A549 (cell line): ENCODE data around the gene KCTD11. TPM values are rescaled to one million over a fixed set of nuclear protein-coding genes. Genes with fewer than 3 reads are reported as not detected.

Experiments used
- ATAC-seq, 2 experiments: fragments of 200-7000 bp in 1 of 2; fragments of >200 bp in 1 of 2; cut with Nextera tagmentation in 1 of 2; cut with Tn5 transposase in 1 of 2; 3 replicates each; pipeline versions ENCODE4 v1.8.0 to v1.9.1; 2018 to 2020; ENCODE audit warnings: mild to moderate bottlenecking in 1 of 2, moderate library complexity in 1 of 2
- CTCF ChIA-PET: fragments of 300-600 bp; sonication (Branson Sonifier 250); formaldehyde crosslinking; extraction: SDS; loops from one replicate; lab custom pipeline; 2021; ENCODE audit warnings: antibody characterized with exemption, inconsistent platforms; lab: Yijun Ruan, JAX
- POLR2A ChIA-PET: fragments of 350-600 bp; formaldehyde crosslinking; extraction: SDS; loops from one replicate; lab custom pipeline; 2021; ENCODE audit warnings: antibody characterized with exemption, inconsistent platforms; lab: Yijun Ruan, JAX
- DNase-seq, 2 experiments: peaks; one replicate each; pipeline versions ENCODE4 v3.0.0 to v3.0.0-alpha.2; 2011 to 2016; ENCODE audit warnings: low read depth in 1 of 2, low spot score in 1 of 2
- FAIRE-seq: peaks from 2 replicates; lab custom pipeline; 2011; peaks lifted over from hg19 to GRCh38; lab: Jason Lieb, UNC
- H3K27ac ChIP-seq, 2 experiments: fragments of >200 bp; sonication (Bioruptor Twin); formaldehyde crosslinking; 3 replicates each; pipeline ENCODE4 v1.5.1; 2016 to 2017
- H3K4me1 ChIP-seq: fragments of >200 bp; sonication (Bioruptor Twin); formaldehyde crosslinking; 3 replicates; pipeline ENCODE4 v1.6.1; 2016
- H3K4me2 ChIP-seq: fragments of >200 bp; sonication (Bioruptor Twin); formaldehyde crosslinking; 3 replicates; pipeline ENCODE4 v1.6.1; 2016
- H3K4me3 ChIP-seq: fragments of >200 bp; sonication (Bioruptor Twin); formaldehyde crosslinking; 3 replicates; pipeline ENCODE4 v1.5.1; 2016
- H3K9me3 ChIP-seq: fragments of >200 bp; sonication (Bioruptor Twin); formaldehyde crosslinking; 3 replicates; pipeline ENCODE4 v1.6.1; 2016
- CHD2 ChIP-seq: fragments of 150-350 bp; IDR thresholded peaks from 2 replicates; pipeline ENCODE4 v1.6.1; 2014; ENCODE audit warnings: low read length; ENCODE audit not compliant: partially characterized antibody
- CHD4 ChIP-seq: fragments of 200-600 bp; sonication (generic); IDR thresholded peaks from 2 replicates; pipeline ENCODE4 v1.6.1; 2016; ENCODE audit warnings: antibody characterized with exemption, mild to moderate bottlenecking, borderline replicate concordance
- CTCF ChIP-seq: fragments of >200 bp; sonication (Bioruptor Twin); formaldehyde crosslinking; IDR thresholded peaks from 3 replicates; pipeline ENCODE4 v1.5.1; 2016
- ESRRA ChIP-seq: fragments of 150-350 bp; IDR thresholded peaks from 2 replicates; pipeline ENCODE4 v1.6.1; 2014; ENCODE audit warnings: mild to moderate bottlenecking, low read length, borderline replicate concordance
- FOSL2 ChIP-seq, 2 experiments: fragments of 450-650 bp in 1 of 2; fragments of >200 bp in 1 of 2; sonication (Bioruptor Twin) in 1 of 2; formaldehyde crosslinking; IDR thresholded peaks; 2 replicates each; pipeline versions ENCODE4 v1.5.0 to v1.6.1; 2016 to 2020; ENCODE audit warnings: mild to moderate bottlenecking in 1 of 2, moderate library complexity in 1 of 2
- KDM5A ChIP-seq: fragments of 200-600 bp; sonication (generic); IDR thresholded peaks from 2 replicates; pipeline ENCODE4 v1.6.1; 2016; ENCODE audit warnings: antibody characterized with exemption, mild to moderate bottlenecking
- MAX ChIP-seq: IDR thresholded peaks from 2 replicates; pipeline ENCODE4 v1.6.1; 2012
- MAZ ChIP-seq: fragments of 150-350 bp; IDR thresholded peaks from 2 replicates; pipeline ENCODE4 v1.6.1; 2014; ENCODE audit warnings: antibody characterized with exemption, low read depth, low read length, borderline replicate concordance
- NFE2L2 ChIP-seq: fragments of 150-350 bp; conservative IDR thresholded peaks from 2 replicates; pipeline ENCODE4 v1.6.1; 2014; ENCODE audit warnings: low read length
- NPAS2 ChIP-seq: fragments of 250-450 bp; sonication (Bioruptor Pico); IDR thresholded peaks from 2 replicates; pipeline ENCODE4 v1.8.0; 2022; ENCODE audit warnings: mild to moderate bottlenecking, moderate library complexity, borderline replicate concordance
- PBX3 ChIP-seq: IDR thresholded peaks from 2 replicates; pipeline ENCODE4 v1.6.1; 2012
- PHF8 ChIP-seq: fragments of 200-600 bp; sonication (generic); IDR thresholded peaks from 2 replicates; pipeline ENCODE4 v1.6.1; 2016; ENCODE audit warnings: low read depth, mild to moderate bottlenecking, antibody characterized with exemption, moderate library complexity, borderline replicate concordance
- POLR2A ChIP-seq: IDR thresholded peaks from 2 replicates; pipeline ENCODE4 v1.6.1; 2012; ENCODE audit warnings: mild to moderate bottlenecking, low read length
- POLR2AphosphoS2 ChIP-seq: conservative IDR thresholded peaks from 2 replicates; pipeline ENCODE4 v1.6.1; 2012; ENCODE audit warnings: low read length, improper control_type of control experiment, inconsistent platforms
- RAD21 ChIP-seq, 2 experiments: fragments of >200 bp in 1 of 2; sonication (Bioruptor Twin) in 1 of 2; formaldehyde crosslinking in 1 of 2; IDR thresholded peaks in 1 of 2; conservative IDR thresholded peaks in 1 of 2; 2 replicates in 1 of 2; 3 replicates in 1 of 2; pipeline ENCODE4 v1.6.1; 2012 to 2018; ENCODE audit warnings: inconsistent platforms in 1 of 2
- RARB ChIP-seq: fragments of 250-450 bp; sonication (Bioruptor Pico); IDR thresholded peaks from 2 replicates; pipeline ENCODE4 v1.8.0; 2021; ENCODE audit warnings: mild to moderate bottlenecking, moderate library complexity
- RCOR1 ChIP-seq: fragments of 150-350 bp; IDR thresholded peaks from 2 replicates; pipeline ENCODE4 v1.6.1; 2014; ENCODE audit warnings: antibody characterized with exemption, low read length, low read depth
- RNF2 ChIP-seq: fragments of 200-600 bp; sonication (generic); IDR thresholded peaks from 2 replicates; pipeline ENCODE4 v1.6.1; 2016; ENCODE audit warnings: low read depth, mild to moderate bottlenecking, antibody characterized with exemption, moderate library complexity, borderline replicate concordance
- SMC3 ChIP-seq: fragments of >200 bp; sonication (Bioruptor Twin); formaldehyde crosslinking; IDR thresholded peaks from 3 replicates; pipeline ENCODE4 v1.6.1; 2018; ENCODE audit warnings: inconsistent platforms
- SREBF2 ChIP-seq: fragments of 450-650 bp; IDR thresholded peaks from 2 replicates; pipeline ENCODE4 v1.6.1; 2014; ENCODE audit warnings: mild to moderate bottlenecking, moderate library complexity
- USF2 ChIP-seq: fragments of 450-650 bp; IDR thresholded peaks from 2 replicates; pipeline ENCODE4 v1.6.1; 2014; ENCODE audit warnings: antibody characterized with exemption
- ZFP36 ChIP-seq: fragments of 450-650 bp; IDR thresholded peaks from 2 replicates; pipeline ENCODE4 v1.6.1; 2014; ENCODE audit warnings: borderline replicate concordance; ENCODE audit not compliant: partially characterized antibody
- WGBS: methylation state at CpG from one replicate; pipeline ENCODE4 v1.1.6; 2017; ENCODE audit errors: missing lambda C conversion rate; 5-methylcytosine and 5-hydroxymethylcytosine counted together
- polyA plus RNA-seq, 4 experiments: library from polyadenylated mRNA; depleted of rRNA in 3 of 4; stranded (reverse); fragments of >200 nt; fragmentation: RNase III in 1 of 4; extraction: RNeasy Plus Mini Kit Qiagen cat#74134 plus additional on column Dnase treatment in 1 of 4; gene quantifications; 2 replicates in 3 of 4; 3 replicates in 1 of 4; pipeline ENCODE4 v1.2.3, GENCODE V29; 2011 to 2017

Gene KCTD11
- polyA plus RNA-seq, 2 of the 4 experiments (the other 2 are of a cell fraction), result 6.1 to 10.3 TPM

GRCh38 chr17:7355573-7355972 lies 3.6 kb downstream of the KCTD11 start:
- ChIA-PET POLR2A (interaction anchor here (0.6 to 3.9 kb wide), 7 partner anchors 44 to 205 kb away, joined by 3 to 25 read pairs (median 4); partner anchors contain the start of genes TMEM102, TMEM256 and ZBTB4), CTCF (interaction anchor here (0.6 to 6.6 kb wide), 69 partner anchors 11 to 333 kb away, joined by 3 to 232 read pairs (median 6); partner anchors contain the start of genes ACAP1, FGF11, GPS2 and MPDU1)
- peaks cover 40% of the 10 kb centered on the region for H3K4me1 ChIP-seq
- TF ChIP-seq ZFP36 (no peak), CHD2 (no peak), NFE2L2 (no peak), CTCF (no peak), NPAS2 (CRISPR knock-in tag) (no peak), RNF2 (no peak), RCOR1 (no peak), POLR2A (no peak), PHF8 (no peak), SREBF2 (no peak)
- H3K9me3 ChIP-seq, result no peaks in the 10 kb centered on the region
- H3K27ac ChIP-seq, result 0 out of 6 replicates have a peak overlapping the region, but pooled peaks of 1 of the 2 experiments have one; percentile 2
- WGBS, result 83% methylated on average over 7 of the region's 8 CpGs
- no peak overlapping the region for H3K4me3 ChIP-seq
- ATAC-seq (no peak), DNase-seq (no peak), FAIRE-seq (no peak)
- H3K4me2 ChIP-seq, result peak overlapping the region; percentile 48; the same call in 1 of the 3 replicates

- FAIRE-seq (no peak), DNase-seq (peak; percentile 89 to 92), ATAC-seq (peak; percentile 52 to 73)
- Histone ChIP-seq H3K4me3 (no peak overlapping the region), H3K4me2 (peak overlapping the region; percentile 48), H3K9me3 (no peaks in the 10 kb centered on the region), H3K4me1 (peaks cover 37% of the 10 kb centered on the region), H3K27ac (peak overlapping the region in 1 of 2 experiments; percentile 25; a peak in 2 of 6 replicates)
- ChIA-PET CTCF (interaction anchor here (0.6 to 6.6 kb wide), 70 partner anchors 11 to 332 kb away, joined by 3 to 232 read pairs (median 6); partner anchors contain the start of genes ACAP1, FGF11, GPS2 and MPDU1), POLR2A (interaction anchor here (0.6 to 3.9 kb wide), 8 partner anchors 38 to 205 kb away, joined by 3 to 25 read pairs (median 4); partner anchors contain the start of genes PLSCR3, TMEM102, TMEM256 and ZBTB4)
- TF ChIP-seq PBX3 (0 out of 2 replicates have a peak, but pooled peaks have one; percentile 15), FOSL2 (IDR thresholded peaks at IDR 0.05) (no peak), FOSL2 (CRISPR knock-in tag; IDR thresholded peaks at IDR 0.05) (no peak), ESRRA (no peak), POLR2AphosphoS2 (no peak), USF2 (no peak), CTCF (peak; percentile 96), MAZ (peak; percentile 66; the same call in 1 of the 2 replicates), SMC3 (peak; percentile 89), CHD2 (no peak), KDM5A (no peak), CHD4 (no peak), RAD21 (conservative IDR thresholded peaks at IDR 0.05 in 1 of 2, IDR thresholded peaks at IDR 0.05 in 1 of 2) (peak; percentile 95 to 96), RARB (CRISPR knock-in tag) (no peak), SREBF2 (no peak), MAX (peak; percentile 58; the same call in 1 of the 2 replicates)
- 13% methylated on average over 12 of the region's 12 CpGs for WGBS
Measured at GRCh38 chr17:7356072-7356549, 4.1 kb downstream of the KCTD11 start.
